GM18517 (cell line): Measurements from ENCODE around the gene SPDYE11.
"Not testable (repeated sequence)": the region's sequence is repeated elsewhere in the genome, so short reads cannot be mapped to it uniquely, and the experiment has no call there.

Experiments used
- ATAC-seq: cut with Tn5 transposase; IDR thresholded peaks from one replicate; pipeline ENCODE4 v1.9.1; 2021; ENCODE audit warnings: mild to moderate bottlenecking, moderate library complexity; ENCODE audit not compliant: unreplicated experiment

Gene SPDYE11

GRCh38 chr7:73057811-73058210, at the start of gene SPDYE11:
Gene SPDYE11, minus strand, starts transcription at chr7:73057911. Its CDS starts 1,800 bp downstream, at chr7:73056111.
- not testable (repeated sequence) for ATAC-seq

- not testable (repeated sequence) for ATAC-seq
These were observed 28.2 kb upstream of the SPDYE11 start, which contains the start of gene SPDYE9 for GRCh38 chr7:73085938-73086337. Gene SPDYE9, minus strand, starts transcription at chr7:73086038. Its CDS starts 1,800 bp downstream, at chr7:73084238.

GRCh38 chr7:73029666-73030065, 28.0 kb downstream of the SPDYE11 start, which contains the start of gene SPDYE8:
Gene SPDYE8, minus strand, starts transcription at chr7:73029766. Its CDS starts 1,800 bp downstream, at chr7:73027966.
- not testable (repeated sequence) for ATAC-seq

- ATAC-seq, result not testable (repeated sequence)
These were observed 51.2 kb downstream of the SPDYE11 start for GRCh38 chr7:73006491-73006890.

- ATAC-seq, result peak; percentile 78
These were observed 51.8 kb downstream of the SPDYE11 start for GRCh38 chr7:73005693-73006447.

GRCh38 chr7:73005356-73005692, 52.4 kb downstream of the SPDYE11 start:
- peak; percentile 68 for ATAC-seq

- not testable (repeated sequence) for ATAC-seq
These were observed 59.7 kb downstream of the SPDYE11 start for GRCh38 chr7:72997887-72998468.
